Ureter (tissue), 1 donor: ENCODE measurements around the gene TTC3. TPM values are rescaled to one million over a fixed set of nuclear protein-coding genes. Genes with fewer than 3 reads are reported as not detected.
"Not testable (repeated sequence)": the region's sequence is repeated elsewhere in the genome, so short reads cannot be mapped to it uniquely, and the experiment has no call there.

Experiments
- DNase-seq: peaks from one replicate; pipeline ENCODE4 v3.0.0-alpha.2; 2020; ENCODE audit warnings: low spot score
- total RNA-seq: library from RNA; stranded (reverse); gene quantifications from one replicate; pipeline ENCODE4 v1.2.4, GENCODE V29; 2023
- donor health status: DM: yes; HTN: yes; CAD: no.

The TTC3 gene
- 130 TPM for total RNA-seq

GRCh38 chr21:37072988-37073416 lies at the start of gene TTC3, which contains the start of gene PIGP:
Gene TTC3, plus strand, starts transcription at chr21:37073254. Its CDS starts 14,004 bp downstream, at chr21:37087258.
Gene PIGP, minus strand, starts transcription at chr21:37073071. Its CDS starts 556 bp downstream, at chr21:37072515.
- peak; percentile 96 for DNase-seq

GRCh38 chr21:37026499-37026898 lies 46.6 kb upstream of the TTC3 start:
- DNase-seq, result no peak

GRCh38 chr21:37028570-37028969 lies 44.5 kb upstream of the TTC3 start:
- DNase-seq, result no peak

GRCh38 chr21:37030864-37031263 lies 42.2 kb upstream of the TTC3 start:
- no peak for DNase-seq

- no peak for DNase-seq
These were observed 40.8 kb upstream of the TTC3 start for GRCh38 chr21:37032293-37032692.

- DNase-seq, result no peak
These were observed 40.1 kb upstream of the TTC3 start for GRCh38 chr21:37032877-37033471.

- not testable (repeated sequence) for DNase-seq
These were observed 38.7 kb upstream of the TTC3 start for GRCh38 chr21:37034394-37034793.

GRCh38 chr21:37036177-37036576 lies 36.9 kb upstream of the TTC3 start:
- DNase-seq, result no peak

- no peak for DNase-seq
These were observed 33.5 kb upstream of the TTC3 start for GRCh38 chr21:37039411-37040075.

GRCh38 chr21:37040212-37040611 lies 32.8 kb upstream of the TTC3 start:
- no peak for DNase-seq

GRCh38 chr21:37041706-37042271 lies 31.3 kb upstream of the TTC3 start:
- no peak for DNase-seq

- DNase-seq, result no peak
These were observed 29.2 kb upstream of the TTC3 start for GRCh38 chr21:37043818-37044217.

- no peak for DNase-seq
These were observed 28.4 kb upstream of the TTC3 start for GRCh38 chr21:37044643-37045042.

GRCh38 chr21:37045149-37045548 lies 27.9 kb upstream of the TTC3 start:
- no peak for DNase-seq

GRCh38 chr21:37045556-37045955 lies 27.5 kb upstream of the TTC3 start:
- DNase-seq, result no peak

GRCh38 chr21:37047079-37047478 lies 26.0 kb upstream of the TTC3 start:
- no peak for DNase-seq

GRCh38 chr21:37049741-37050140 lies 23.3 kb upstream of the TTC3 start:
- not testable (repeated sequence) for DNase-seq

- no peak for DNase-seq
These were observed 17.7 kb upstream of the TTC3 start for GRCh38 chr21:37055271-37055855.

- DNase-seq, result no peak
These were observed 15.4 kb upstream of the TTC3 start for GRCh38 chr21:37057614-37058013.

- DNase-seq, result no peak
These were observed 14.8 kb upstream of the TTC3 start for GRCh38 chr21:37058261-37058660.

- no peak for DNase-seq
These were observed 13.9 kb upstream of the TTC3 start for GRCh38 chr21:37059181-37059580.

- DNase-seq, result no peak
These were observed 12.8 kb upstream of the TTC3 start for GRCh38 chr21:37060296-37060695.
